ENCODE data around the gene KLF11. TPM values are rescaled to one million over a fixed set of nuclear protein-coding genes. Genes with fewer than 3 reads are reported as not detected.

KLF11 gene
- polyA plus RNA-seq, 1 donor from 2014 or later = 5.7 TPM

- no peaks in the 10 kb centered on the region for H3K36me3 ChIP-seq (ENCODE audit: insufficient read depth, low read length)
- H3K27ac ChIP-seq (ENCODE audit: low read length) = no peak overlapping the region
- H3K9me2 ChIP-seq (ENCODE audit: insufficient read depth, low read length) = no peaks in the 10 kb centered on the region
- no peaks in the 10 kb centered on the region for H3K79me2 ChIP-seq (replicated peaks; ENCODE audit: insufficient read depth, low read length)
- no peak overlapping the region for H3K4me3 ChIP-seq (ENCODE audit: low read length)
- no peak overlapping the region for H2AFZ ChIP-seq (ENCODE audit: low read depth, low read length)
- no peaks in the 10 kb centered on the region for H4K20me1 ChIP-seq (ENCODE audit: insufficient read depth)
- H3K9me3 ChIP-seq (ENCODE audit: low read length) = no peaks in the 10 kb centered on the region
- H3F3A ChIP-seq (ENCODE audit: insufficient read depth, low read length, poor library complexity, severe bottlenecking) = no peaks in the 10 kb centered on the region
- TF ChIP-seq EZH2 (IDR thresholded peaks at IDR 0.05; ENCODE audit: borderline replicate concordance, insufficient read depth, low read length, poor library complexity, severe bottlenecking) (no peak), POLR2AphosphoS5 (IDR thresholded peaks at IDR 0.05) (no peak), CTCF (IDR thresholded peaks at IDR 0.05; ENCODE audit: poor library complexity, severe bottlenecking) (no peak), REST (IDR thresholded peaks at IDR 0.05; ENCODE audit: borderline replicate concordance) (no peak), SMC3 (conservative IDR thresholded peaks at IDR 0.05; ENCODE audit: poor library complexity) (no peak), TAF1 (IDR thresholded peaks at IDR 0.05; ENCODE audit: low read depth) (no peak), EP300 (conservative IDR thresholded peaks at IDR 0.05; ENCODE audit: poor library complexity, severe bottlenecking) (no peak), MXI1 (conservative IDR thresholded peaks at IDR 0.05; ENCODE audit: poor library complexity, severe bottlenecking) (no peak), RAD21 (conservative IDR thresholded peaks at IDR 0.05) (no peak)
- H3K4me2 ChIP-seq (ENCODE audit: low read length) = no peak overlapping the region
- no peak overlapping the region for H3K9ac ChIP-seq (ENCODE audit: low read length)
- H3K27me3 ChIP-seq (ENCODE audit: insufficient read depth, low read depth, low read length) = no peaks in the 10 kb centered on the region
Observed at GRCh38 chr2:10067881-10068280, 24.5 kb downstream of the KLF11 start.

- no peaks in the 10 kb centered on the region for H4K20me1 ChIP-seq (ENCODE audit: insufficient read depth)
- H3K9me3 ChIP-seq (ENCODE audit: low read length) = no peaks in the 10 kb centered on the region
- no peak overlapping the region for H3K4me2 ChIP-seq (ENCODE audit: low read length)
- no peaks in the 10 kb centered on the region for H3K36me3 ChIP-seq (ENCODE audit: insufficient read depth, low read length)
- H2AFZ ChIP-seq (ENCODE audit: low read depth, low read length) = no peak overlapping the region
- no peak overlapping the region for H3K27ac ChIP-seq (ENCODE audit: low read length)
- H3K4me3 ChIP-seq (ENCODE audit: low read length) = no peak overlapping the region
- no peaks in the 10 kb centered on the region for H3K79me2 ChIP-seq (replicated peaks; ENCODE audit: insufficient read depth, low read length)
- no peak for TF ChIP-seq MXI1 (conservative IDR thresholded peaks at IDR 0.05; ENCODE audit: poor library complexity, severe bottlenecking)
- no peak for TF ChIP-seq REST (IDR thresholded peaks at IDR 0.05; ENCODE audit: borderline replicate concordance)
- TF ChIP-seq RAD21 (conservative IDR thresholded peaks at IDR 0.05) = no peak
- TF ChIP-seq POLR2AphosphoS5 (IDR thresholded peaks at IDR 0.05) = no peak
- TF ChIP-seq CTCF (IDR thresholded peaks at IDR 0.05; ENCODE audit: poor library complexity, severe bottlenecking) = no peak
- TF ChIP-seq SMC3 (conservative IDR thresholded peaks at IDR 0.05; ENCODE audit: poor library complexity) = no peak
- no peak for TF ChIP-seq EP300 (conservative IDR thresholded peaks at IDR 0.05; ENCODE audit: poor library complexity, severe bottlenecking)
- TF ChIP-seq TAF1 (IDR thresholded peaks at IDR 0.05; ENCODE audit: low read depth) = no peak
- TF ChIP-seq EZH2 (IDR thresholded peaks at IDR 0.05; ENCODE audit: borderline replicate concordance, insufficient read depth, low read length, poor library complexity, severe bottlenecking) = no peak
- no peaks in the 10 kb centered on the region for H3K9me2 ChIP-seq (ENCODE audit: insufficient read depth, low read length)
- H3K9ac ChIP-seq (ENCODE audit: low read length) = no peak overlapping the region
- peaks cover 3% of the 10 kb centered on the region for H3K27me3 ChIP-seq (ENCODE audit: insufficient read depth, low read depth, low read length)
- no peaks in the 10 kb centered on the region for H3F3A ChIP-seq (ENCODE audit: insufficient read depth, low read length, poor library complexity, severe bottlenecking)
Observed at GRCh38 chr2:10071176-10071575, 27.8 kb downstream of the KLF11 start.
